Fibroblast of the aortic adventitia (primary cell): ENCODE measurements around the gene ADGRB3. TPM values are rescaled to one million over a fixed set of nuclear protein-coding genes. Genes with fewer than 3 reads are reported as not detected.
"Not testable (repeated sequence)": the region's sequence is repeated elsewhere in the genome, so short reads cannot be mapped to it uniquely, and the experiment has no call there.

Source experiments
- DNase-seq: peaks from one replicate; pipeline ENCODE4 v3.0.0-alpha.2; 2010; ENCODE audit warnings: low read depth
- H3K4me3 ChIP-seq: 2 replicates; pipeline ENCODE4 v1.5.1; 2011; ENCODE audit warnings: low read depth, mild to moderate bottlenecking, control low read depth, low read length, moderate library complexity
- small RNA-seq: library from RNA; depleted of rRNA; stranded (forward); fragments of <200 nt; gene quantifications from one replicate; pipeline ENCODE3, GENCODE V24; 2012
- total RNA-seq: library from RNA; depleted of rRNA; stranded (reverse); fragments of >200 nt; gene quantifications from 2 replicates; pipeline ENCODE4 v1.2.3, GENCODE V29; 2012; ENCODE audit warnings: low replicate concordance
- TF ChIP-seq, protein P1 (sequence below): IDR thresholded peaks from 2 replicates; pipeline ENCODE4 v1.5.1; 2011; ENCODE audit warnings: mild to moderate bottlenecking, low read length, control low read depth, inconsistent platforms; ENCODE audit not compliant: insufficient read depth

The ADGRB3 gene
- total RNA-seq, 1 donor, result 1.4 TPM

DNA sequence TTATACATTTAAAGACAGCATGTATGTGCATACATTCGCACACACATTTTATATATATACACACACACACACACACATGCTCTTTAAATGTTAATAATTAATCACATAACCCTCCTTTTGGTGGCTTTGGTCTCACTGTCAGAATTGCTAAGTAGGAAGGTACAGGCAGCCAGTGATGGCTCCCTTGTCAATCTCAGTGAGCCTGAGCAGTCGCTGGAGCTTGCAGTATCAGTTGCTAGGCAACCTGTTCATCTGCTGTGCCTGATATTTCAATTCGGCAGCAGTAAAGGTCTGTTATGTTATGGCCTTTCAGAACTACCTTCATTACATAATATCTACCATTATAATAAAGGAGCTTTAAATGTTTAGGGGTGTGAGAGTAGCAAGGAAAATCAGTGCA lies 787.4 kb downstream of the ADGRB3 start:
- DNase-seq, result no peak
- no peak overlapping the region for H3K4me3 ChIP-seq
- TF ChIP-seq, protein P1, sequence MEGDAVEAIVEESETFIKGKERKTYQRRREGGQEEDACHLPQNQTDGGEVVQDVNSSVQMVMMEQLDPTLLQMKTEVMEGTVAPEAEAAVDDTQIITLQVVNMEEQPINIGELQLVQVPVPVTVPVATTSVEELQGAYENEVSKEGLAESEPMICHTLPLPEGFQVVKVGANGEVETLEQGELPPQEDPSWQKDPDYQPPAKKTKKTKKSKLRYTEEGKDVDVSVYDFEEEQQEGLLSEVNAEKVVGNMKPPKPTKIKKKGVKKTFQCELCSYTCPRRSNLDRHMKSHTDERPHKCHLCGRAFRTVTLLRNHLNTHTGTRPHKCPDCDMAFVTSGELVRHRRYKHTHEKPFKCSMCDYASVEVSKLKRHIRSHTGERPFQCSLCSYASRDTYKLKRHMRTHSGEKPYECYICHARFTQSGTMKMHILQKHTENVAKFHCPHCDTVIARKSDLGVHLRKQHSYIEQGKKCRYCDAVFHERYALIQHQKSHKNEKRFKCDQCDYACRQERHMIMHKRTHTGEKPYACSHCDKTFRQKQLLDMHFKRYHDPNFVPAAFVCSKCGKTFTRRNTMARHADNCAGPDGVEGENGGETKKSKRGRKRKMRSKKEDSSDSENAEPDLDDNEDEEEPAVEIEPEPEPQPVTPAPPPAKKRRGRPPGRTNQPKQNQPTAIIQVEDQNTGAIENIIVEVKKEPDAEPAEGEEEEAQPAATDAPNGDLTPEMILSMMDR, result no peak

GRCh38 chr6:69423785-69424184 lies 788.7 kb downstream of the ADGRB3 start:
- TF ChIP-seq, protein P1, result no peak
- H3K4me3 ChIP-seq, result no peak overlapping the region
- no peak for DNase-seq

DNA sequence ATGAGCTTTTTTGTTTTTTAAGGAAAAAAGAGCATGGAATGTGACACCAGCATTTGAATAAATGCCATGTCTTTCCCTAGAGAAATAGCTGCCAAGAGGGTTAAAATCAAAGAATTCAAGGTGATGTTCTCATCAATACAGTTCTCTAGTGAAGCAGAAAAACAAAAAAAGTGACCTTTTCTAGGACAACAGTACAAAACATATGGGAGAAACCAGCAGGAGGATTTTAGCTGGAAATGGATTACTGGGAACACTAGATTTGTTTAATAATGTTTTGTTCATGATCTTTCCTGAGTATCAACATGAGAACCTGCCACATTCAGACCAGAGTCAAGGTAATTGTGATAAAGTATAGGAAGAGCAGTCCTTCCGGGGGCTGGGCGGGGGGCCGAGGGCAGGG lies 789.5 kb downstream of the ADGRB3 start:
- no peak for DNase-seq
- TF ChIP-seq, protein P1, result no peak
- H3K4me3 ChIP-seq, result no peak overlapping the region

- TF ChIP-seq, protein P1, result no peak
- no peak for DNase-seq
- no peak overlapping the region for H3K4me3 ChIP-seq
These were observed 792.8 kb downstream of the ADGRB3 start for GRCh38 chr6:69427882-69428281.

- not testable (repeated sequence) for H3K4me3 ChIP-seq, DNase-seq
These were observed 797.1 kb downstream of the ADGRB3 start for GRCh38 chr6:69432168-69432567.

- DNase-seq, H3K4me3 ChIP-seq: not testable (repeated sequence)
These were observed 798.0 kb downstream of the ADGRB3 start for GRCh38 chr6:69433116-69433515.

DNA sequence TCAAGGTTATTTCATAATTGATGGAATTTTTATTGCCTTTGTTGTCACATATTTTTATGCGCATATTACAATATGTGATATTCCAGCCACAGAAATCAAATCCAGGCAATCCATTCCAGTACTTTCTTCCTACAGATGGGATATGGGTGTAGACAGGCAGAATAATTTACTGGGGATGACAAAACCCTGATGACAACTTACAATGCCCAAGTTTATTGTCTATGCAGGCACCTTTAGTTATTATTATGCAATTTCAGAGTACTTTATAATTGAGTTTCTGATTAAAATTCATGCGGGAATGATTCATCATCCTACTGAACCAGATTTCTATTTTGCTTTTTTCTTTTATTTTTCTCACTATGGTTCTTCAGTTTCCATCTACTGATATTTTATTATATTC lies 803.0 kb downstream of the ADGRB3 start:
- no peak for DNase-seq
- H3K4me3 ChIP-seq, result no peak overlapping the region
- TF ChIP-seq, protein P1, result no peak

Small RNAs within 50 kb of the gene (small RNA-seq; reads per million reads assigned to genes)
- not detected for gene AL606923.1
